HepG2 (cell line): ENCODE results near the gene TMX4. TPM values are rescaled to one million over a fixed set of nuclear protein-coding genes. Genes with fewer than 3 reads are reported as not detected.

Experiments
- CENPX ChIP-seq: sonication (generic); formaldehyde crosslinking; IDR thresholded peaks from 2 replicates; pipeline ENCODE4 v1.9.0; 2021; ENCODE audit warnings: mild to moderate bottlenecking, missing genetic modification reagents, moderate library complexity
- FIP1L1 ChIP-seq: fragments of 200-400 bp; formaldehyde crosslinking; IDR thresholded peaks from 2 replicates; pipeline ENCODE4 v1.6.1; 2018; ENCODE audit warnings: low read depth, mild to moderate bottlenecking, low read length, moderate library complexity, borderline replicate concordance; ENCODE audit not compliant: insufficient read depth
- GMEB2 ChIP-seq: IDR thresholded peaks from 2 replicates; pipeline ENCODE4 v1.6.1; 2016; ENCODE audit warnings: missing biosample characterization, missing genetic modification reagents, low read depth
- GPBP1L1 ChIP-seq: sonication (generic); formaldehyde crosslinking; IDR thresholded peaks from 2 replicates; pipeline ENCODE4 v1.5.0; 2020; ENCODE audit warnings: mild to moderate bottlenecking, missing genetic modification reagents
- YEATS2 ChIP-seq: sonication (generic); formaldehyde crosslinking; IDR thresholded peaks from 2 replicates; pipeline ENCODE4 v1.4.0; 2020; ENCODE audit warnings: missing genetic modification reagents, borderline replicate concordance
- ZNF274 ChIP-seq: sonication (generic); formaldehyde crosslinking; IDR thresholded peaks from 2 replicates; pipeline ENCODE4 v1.5.1; 2020; ENCODE audit warnings: mild to moderate bottlenecking, missing genetic modification reagents
- ZNF30 ChIP-seq: sonication (generic); formaldehyde crosslinking; IDR thresholded peaks from 2 replicates; pipeline ENCODE4 v1.5.0; 2020; ENCODE audit warnings: mild to moderate bottlenecking, missing genetic modification reagents
- ZNF629 ChIP-seq: sonication (generic); formaldehyde crosslinking; conservative IDR thresholded peaks from 2 replicates; pipeline ENCODE4 v1.5.0; 2020; ENCODE audit warnings: missing genetic modification reagents
- ZNF652 ChIP-seq: IDR thresholded peaks from 2 replicates; pipeline ENCODE4 v1.6.1; 2016; ENCODE audit warnings: low read depth, borderline replicate concordance
- ZNF672 ChIP-seq: sonication (generic); formaldehyde crosslinking; IDR thresholded peaks from 2 replicates; pipeline ENCODE4 v1.8.1; 2022; ENCODE audit warnings: missing genetic modification reagents
- ZNF800 ChIP-seq: sonication (generic); formaldehyde crosslinking; IDR thresholded peaks from 2 replicates; pipeline ENCODE4 v1.4.0; 2020; ENCODE audit warnings: missing genetic modification reagents
- polyA plus RNA-seq, 8 experiments: library from polyadenylated mRNA; depleted of rRNA in 3 of 8; stranded (reverse) in 7 of 8; unstranded in 1 of 8; fragments of >200 nt; fragmentation: Illumina TruSeq in 4 of 8; extraction: Trizol in 4 of 8; gene quantifications; 2 replicates each; pipeline versions ENCODE4 v1.2.1 to v1.2.3, GENCODE V29; 2011 to 2016; ENCODE audit warnings: low read depth in 4 of 8, missing spikeins in 1 of 8, mixed read lengths in 1 of 8; ENCODE audit not compliant: insufficient read depth in 1 of 8
- total RNA-seq, 5 experiments: library from RNA; depleted of rRNA; stranded (reverse); fragments of >200 nt; fragmentation: Illumina TruSeq; extraction: Trizol; gene quantifications; 2 replicates each; pipeline ENCODE4 v1.2.3, GENCODE V29; 2016; ENCODE audit warnings: low read depth in 1 of 5
- TF ChIP-seq, protein P1 (sequence below): sonication (generic); formaldehyde crosslinking; IDR thresholded peaks from 2 replicates; pipeline ENCODE4 v1.4.0; 2020; ENCODE audit warnings: missing genetic modification reagents
- TF ChIP-seq, protein P2 (sequence below): sonication (generic); formaldehyde crosslinking; IDR thresholded peaks from 2 replicates; pipeline ENCODE4 v1.4.0; 2020; ENCODE audit warnings: mild to moderate bottlenecking, missing genetic modification reagents
- TF ChIP-seq, protein P3 (sequence below): sonication (generic); formaldehyde crosslinking; IDR thresholded peaks from 2 replicates; pipeline ENCODE4 v1.4.0; 2020; ENCODE audit warnings: missing genetic modification reagents, borderline replicate concordance
- TF ChIP-seq, protein P4 (sequence below): sonication (generic); formaldehyde crosslinking; conservative IDR thresholded peaks from 2 replicates; pipeline ENCODE4 v1.8.1; 2023; ENCODE audit warnings: missing genetic modification reagents

The TMX4 gene
- total and polyA plus RNA-seq, 2 of the 13 experiments (the other 11 are each of a cell fraction or from before 2014, with no cell fraction given), result 7.6 to 21.4 TPM

GRCh38 chr20:8019246-8019997, at the start of gene TMX4 (continued):
- TF ChIP-seq, protein P1, sequence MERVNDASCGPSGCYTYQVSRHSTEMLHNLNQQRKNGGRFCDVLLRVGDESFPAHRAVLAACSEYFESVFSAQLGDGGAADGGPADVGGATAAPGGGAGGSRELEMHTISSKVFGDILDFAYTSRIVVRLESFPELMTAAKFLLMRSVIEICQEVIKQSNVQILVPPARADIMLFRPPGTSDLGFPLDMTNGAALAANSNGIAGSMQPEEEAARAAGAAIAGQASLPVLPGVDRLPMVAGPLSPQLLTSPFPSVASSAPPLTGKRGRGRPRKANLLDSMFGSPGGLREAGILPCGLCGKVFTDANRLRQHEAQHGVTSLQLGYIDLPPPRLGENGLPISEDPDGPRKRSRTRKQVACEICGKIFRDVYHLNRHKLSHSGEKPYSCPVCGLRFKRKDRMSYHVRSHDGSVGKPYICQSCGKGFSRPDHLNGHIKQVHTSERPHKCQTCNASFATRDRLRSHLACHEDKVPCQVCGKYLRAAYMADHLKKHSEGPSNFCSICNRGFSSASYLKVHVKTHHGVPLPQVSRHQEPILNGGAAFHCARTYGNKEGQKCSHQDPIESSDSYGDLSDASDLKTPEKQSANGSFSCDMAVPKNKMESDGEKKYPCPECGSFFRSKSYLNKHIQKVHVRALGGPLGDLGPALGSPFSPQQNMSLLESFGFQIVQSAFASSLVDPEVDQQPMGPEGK, result peak; percentile 69
- TF ChIP-seq ZNF274 (CRISPR knock-in tag), result peak; percentile 90
- TF ChIP-seq ZNF672 (CRISPR knock-in tag), result 0 out of 2 replicates have a peak, but pooled peaks have one; percentile 5
- TF ChIP-seq ZNF30 (CRISPR knock-in tag), result peak; percentile 88
- peak; percentile 87 for TF ChIP-seq ZNF800 (CRISPR knock-in tag)
- TF ChIP-seq, protein P2, sequence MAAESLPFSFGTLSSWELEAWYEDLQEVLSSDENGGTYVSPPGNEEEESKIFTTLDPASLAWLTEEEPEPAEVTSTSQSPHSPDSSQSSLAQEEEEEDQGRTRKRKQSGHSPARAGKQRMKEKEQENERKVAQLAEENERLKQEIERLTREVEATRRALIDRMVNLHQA, result no peak
- peak; percentile 47 for TF ChIP-seq ZNF629 (CRISPR knock-in tag)
- no peak for TF ChIP-seq CENPX (CRISPR knock-in tag)
- TF ChIP-seq, protein P3, sequence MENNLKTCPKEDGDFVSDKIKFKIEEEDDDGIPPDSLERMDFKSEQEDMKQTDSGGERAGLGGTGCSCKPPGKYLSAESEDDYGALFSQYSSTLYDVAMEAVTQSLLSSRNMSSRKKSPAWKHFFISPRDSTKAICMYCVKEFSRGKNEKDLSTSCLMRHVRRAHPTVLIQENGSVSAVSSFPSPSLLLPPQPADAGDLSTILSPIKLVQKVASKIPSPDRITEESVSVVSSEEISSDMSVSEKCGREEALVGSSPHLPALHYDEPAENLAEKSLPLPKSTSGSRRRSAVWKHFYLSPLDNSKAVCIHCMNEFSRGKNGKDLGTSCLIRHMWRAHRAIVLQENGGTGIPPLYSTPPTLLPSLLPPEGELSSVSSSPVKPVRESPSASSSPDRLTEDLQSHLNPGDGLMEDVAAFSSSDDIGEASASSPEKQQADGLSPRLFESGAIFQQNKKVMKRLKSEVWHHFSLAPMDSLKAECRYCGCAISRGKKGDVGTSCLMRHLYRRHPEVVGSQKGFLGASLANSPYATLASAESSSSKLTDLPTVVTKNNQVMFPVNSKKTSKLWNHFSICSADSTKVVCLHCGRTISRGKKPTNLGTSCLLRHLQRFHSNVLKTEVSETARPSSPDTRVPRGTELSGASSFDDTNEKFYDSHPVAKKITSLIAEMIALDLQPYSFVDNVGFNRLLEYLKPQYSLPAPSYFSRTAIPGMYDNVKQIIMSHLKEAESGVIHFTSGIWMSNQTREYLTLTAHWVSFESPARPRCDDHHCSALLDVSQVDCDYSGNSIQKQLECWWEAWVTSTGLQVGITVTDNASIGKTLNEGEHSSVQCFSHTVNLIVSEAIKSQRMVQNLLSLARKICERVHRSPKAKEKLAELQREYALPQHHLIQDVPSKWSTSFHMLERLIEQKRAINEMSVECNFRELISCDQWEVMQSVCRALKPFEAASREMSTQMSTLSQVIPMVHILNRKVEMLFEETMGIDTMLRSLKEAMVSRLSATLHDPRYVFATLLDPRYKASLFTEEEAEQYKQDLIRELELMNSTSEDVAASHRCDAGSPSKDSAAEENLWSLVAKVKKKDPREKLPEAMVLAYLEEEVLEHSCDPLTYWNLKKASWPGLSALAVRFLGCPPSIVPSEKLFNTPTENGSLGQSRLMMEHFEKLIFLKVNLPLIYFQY (CRISPR knock-in tag), result peak; percentile 73; the same call in 1 of the 2 replicates
- TF ChIP-seq YEATS2, result peak; percentile 83
- TF ChIP-seq GPBP1L1, result no peak
- TF ChIP-seq GMEB2 (CRISPR knock-in tag), result no peak
- TF ChIP-seq, protein P4, sequence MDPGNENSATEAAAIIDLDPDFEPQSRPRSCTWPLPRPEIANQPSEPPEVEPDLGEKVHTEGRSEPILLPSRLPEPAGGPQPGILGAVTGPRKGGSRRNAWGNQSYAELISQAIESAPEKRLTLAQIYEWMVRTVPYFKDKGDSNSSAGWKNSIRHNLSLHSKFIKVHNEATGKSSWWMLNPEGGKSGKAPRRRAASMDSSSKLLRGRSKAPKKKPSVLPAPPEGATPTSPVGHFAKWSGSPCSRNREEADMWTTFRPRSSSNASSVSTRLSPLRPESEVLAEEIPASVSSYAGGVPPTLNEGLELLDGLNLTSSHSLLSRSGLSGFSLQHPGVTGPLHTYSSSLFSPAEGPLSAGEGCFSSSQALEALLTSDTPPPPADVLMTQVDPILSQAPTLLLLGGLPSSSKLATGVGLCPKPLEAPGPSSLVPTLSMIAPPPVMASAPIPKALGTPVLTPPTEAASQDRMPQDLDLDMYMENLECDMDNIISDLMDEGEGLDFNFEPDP, result 0 out of 2 replicates have a peak, but pooled peaks have one; percentile 92
- no peak for TF ChIP-seq ZNF652
- TF ChIP-seq FIP1L1, result peak; percentile 33; the same call in 1 of the 2 replicates
